Peyer's patch (tissue), 4 donors: ENCODE data around the gene IRF2. TPM values are rescaled to one million over a fixed set of nuclear protein-coding genes. Genes with fewer than 3 reads are reported as not detected.
"Not testable (repeated sequence)": the region's sequence is repeated elsewhere in the genome, so short reads cannot be mapped to it uniquely, and the experiment has no call there.

Experiments used
- DNase-seq, 3 donors: peaks; one replicate each; pipeline ENCODE4 v3.0.0-alpha.2; 2017 to 2019
- H3K27ac ChIP-seq, 4 donors: fragments of 200-600 bp; sonication (generic); one replicate each; pipeline ENCODE4 v1.5.1; 2016 to 2019
- H3K27me3 ChIP-seq, 2 donors: fragments of 200-600 bp; sonication (generic); one replicate each; pipeline ENCODE4 v1.5.1; 2019
- H3K36me3 ChIP-seq, 3 donors: fragments of 200-600 bp; sonication (generic); one replicate each; pipeline ENCODE4 v1.5.1; 2016 to 2019
- H3K4me1 ChIP-seq, 4 donors: fragments of 200-600 bp; sonication (generic); one replicate each; pipeline ENCODE4 v1.5.1; 2016 to 2019
- H3K4me3 ChIP-seq, 4 donors: fragments of 200-600 bp; sonication (generic); 1 replicate in 3 of 4; 2 replicates in 1 of 4; pipeline ENCODE4 v1.5.1; 2016 to 2019; ENCODE audit warnings: mild to moderate bottlenecking in 1 of 4
- H3K9me3 ChIP-seq, 4 donors: fragments of 200-600 bp; sonication (generic); one replicate each; pipeline ENCODE4 v1.5.1; 2016 to 2019; ENCODE audit warnings: mild to moderate bottlenecking in 1 of 4
- CTCF ChIP-seq, 6 experiments: fragments of 450-650 bp in 4 of 6; fragments of 200-600 bp in 2 of 6; sonication (generic) in 1 of 6; IDR thresholded peaks; one replicate each; pipeline ENCODE4 v1.5.1; 2017 to 2019; ENCODE audit warnings: antibody characterized with exemption in 6 of 6, mild to moderate bottlenecking in 3 of 6, moderate library complexity in 1 of 6
- POLR2A ChIP-seq, 2 donors: fragments of 450-650 bp; IDR thresholded peaks; one replicate each; pipeline ENCODE4 v1.5.1; 2017; ENCODE audit warnings: antibody characterized with exemption in 2 of 2, mild to moderate bottlenecking in 2 of 2, moderate library complexity in 2 of 2
- total RNA-seq, 4 donors: library from RNA; depleted of rRNA; stranded (reverse); fragments of >200 nt; gene quantifications; one replicate each; pipeline ENCODE4 v1.1.0, GENCODE V29; 2016

Gene IRF2
- total RNA-seq, 4 donors from 2014 or later = 28.0 to 42.8 (median 39.2) TPM

DNA sequence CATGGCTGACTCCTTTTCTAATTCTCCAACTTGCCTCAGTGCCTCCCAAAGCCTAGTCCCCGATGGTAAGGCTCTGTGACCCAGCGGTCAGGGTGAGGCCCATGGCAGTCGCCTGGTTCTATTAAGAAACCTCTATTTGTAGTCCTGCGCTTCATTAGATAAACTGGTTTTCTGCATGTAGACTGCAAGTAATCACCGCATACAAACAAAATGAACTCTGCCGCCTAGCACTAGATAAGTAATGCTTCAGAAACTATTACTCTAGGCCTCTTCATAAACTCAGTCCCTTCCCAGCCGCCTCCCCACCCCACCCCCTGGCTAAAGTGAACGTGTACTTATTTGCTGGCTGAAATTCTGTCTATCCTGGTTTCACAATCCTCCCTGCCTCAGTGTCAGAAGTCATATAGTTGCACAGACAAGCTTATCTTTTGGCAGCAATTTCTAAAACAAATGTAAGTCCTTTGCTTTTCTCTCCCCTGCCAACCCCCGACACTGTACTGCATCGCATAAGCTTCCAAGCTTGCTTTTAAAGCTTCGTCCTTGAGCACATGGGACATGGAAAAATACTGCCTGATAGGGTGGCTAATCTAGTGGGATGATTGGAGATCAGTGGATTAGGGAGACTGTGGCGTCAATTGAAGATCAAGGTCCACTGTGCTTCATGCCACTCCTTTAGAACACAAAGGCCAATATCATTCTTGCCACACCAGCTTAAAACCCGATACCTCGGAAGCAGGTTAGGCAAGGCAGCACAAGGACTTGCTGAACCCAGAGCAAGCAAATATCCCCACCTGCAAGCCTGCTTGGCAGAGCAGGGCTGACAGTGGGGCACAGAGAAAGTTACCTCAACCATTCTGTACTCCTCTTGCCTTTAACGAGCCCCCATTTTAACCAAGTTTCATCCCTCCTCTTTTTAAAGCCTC, 125.8 kb downstream of the IRF2 start:
- H3K27me3 ChIP-seq = no peaks in the 10 kb centered on the region
- H3K27ac ChIP-seq = peak overlapping the region; percentile 18 to 99 (median 88)
- peaks cover 7 to 59% (median 12%) of the 10 kb centered on the region in 4 donors for H3K4me1 ChIP-seq
- no peaks in the 10 kb centered on the region for H3K9me3 ChIP-seq
- no peaks in the 10 kb centered on the region for H3K36me3 ChIP-seq
- peak; percentile 75 to 83 for TF ChIP-seq POLR2A (IDR thresholded peaks at IDR 0.05)
- peak in 2 of 6 experiments; percentile 19 to 23 for TF ChIP-seq CTCF (IDR thresholded peaks at IDR 0.05)
- DNase-seq = peak in 2 of 3 donors; percentile 81 to 85
- peak overlapping the region in 2 of 4 donors; percentile 28 to 30 for H3K4me3 ChIP-seq

DNA sequence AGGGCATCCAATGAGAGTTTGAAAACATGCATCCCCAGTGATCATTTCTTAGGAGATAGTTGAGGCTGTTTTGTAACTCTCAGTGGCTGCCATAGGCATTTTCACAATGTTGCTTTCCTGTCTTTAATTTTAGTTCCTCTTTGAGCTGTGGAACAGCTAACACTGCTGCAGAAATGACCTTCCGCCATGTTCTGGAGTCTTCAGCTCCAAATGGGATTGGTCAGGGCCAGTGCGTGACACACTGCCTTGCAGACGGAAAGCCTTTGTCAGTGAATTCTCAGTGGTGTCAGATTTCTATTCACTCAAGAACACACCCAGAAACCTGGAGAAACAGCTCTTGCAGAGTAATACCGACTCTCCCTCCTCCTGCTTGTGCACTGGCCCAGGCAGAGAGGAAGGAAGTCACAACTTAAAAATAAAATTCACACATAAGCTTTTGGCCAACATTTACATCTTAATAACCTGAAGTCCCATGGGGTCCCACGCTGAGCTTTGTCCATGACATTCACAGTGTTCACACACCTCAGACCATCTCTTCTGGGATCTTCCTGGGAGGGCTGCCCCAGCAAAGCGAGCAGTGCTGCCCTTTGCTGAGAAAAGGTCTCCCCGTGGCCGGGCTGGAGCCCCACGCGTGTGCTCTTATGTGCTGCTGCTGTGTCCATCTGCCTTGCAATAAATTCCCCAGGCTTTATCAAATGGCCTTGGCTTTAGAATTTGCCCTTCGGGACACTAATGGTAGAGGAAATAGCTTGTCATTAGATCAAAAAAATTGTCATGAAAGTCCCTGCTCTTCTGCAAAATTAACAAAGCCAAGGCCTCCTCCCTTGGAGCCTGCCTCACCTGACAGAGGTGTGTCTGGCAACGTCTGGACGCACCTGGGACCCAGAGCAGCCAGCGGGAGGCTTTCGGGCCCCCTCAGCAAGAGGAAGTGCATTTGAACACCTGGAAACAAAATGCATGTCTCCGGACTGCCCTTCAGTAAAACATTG, 126.8 kb downstream of the IRF2 start:
- Histone ChIP-seq H3K4me1 (peaks cover 5 to 65% (median 12%) of the 10 kb centered on the region in 4 donors), H3K4me3 (peak overlapping the region in 2 of 4 donors; percentile 28 to 30)

GRCh38 chr4:184346682-184347081, 127.7 kb downstream of the IRF2 start:
- H3K27me3 ChIP-seq = no peaks in the 10 kb centered on the region
- H3K9me3 ChIP-seq = no peaks in the 10 kb centered on the region
- peaks cover 5 to 65% (median 14%) of the 10 kb centered on the region in 4 donors for H3K4me1 ChIP-seq
- H3K27ac ChIP-seq = peak overlapping the region; percentile 62 to 99 (median 88)
- no peak for DNase-seq
- H3K36me3 ChIP-seq = no peaks in the 10 kb centered on the region
- H3K4me3 ChIP-seq = peak overlapping the region in 1 of 4 donors; percentile 30
- TF ChIP-seq POLR2A (IDR thresholded peaks at IDR 0.05) (no peak), CTCF (IDR thresholded peaks at IDR 0.05) (no peak)

More for the DNA sequence above, 126.8 kb downstream of the IRF2 start:
- Histone ChIP-seq H3K36me3 (no peaks in the 10 kb centered on the region), H3K27me3 (no peaks in the 10 kb centered on the region), H3K9me3 (no peaks in the 10 kb centered on the region), H3K27ac (peak overlapping the region; percentile 62 to 99 (median 88))
- DNase-seq = peak; percentile 56 to 80 (median 58)
- TF ChIP-seq CTCF (IDR thresholded peaks at IDR 0.05) (no peak), POLR2A (IDR thresholded peaks at IDR 0.05) (peak; percentile 29 to 52)

- Histone ChIP-seq H3K4me1 (peaks cover 5 to 65% (median 14%) of the 10 kb centered on the region in 4 donors), H3K27ac (peak overlapping the region in 3 of 4 donors; percentile 82 to 99 (median 94)), H3K4me3 (peak overlapping the region in 1 of 4 donors; percentile 30)
- not testable (repeated sequence) for H3K27me3 ChIP-seq, H3K36me3 ChIP-seq, DNase-seq, H3K9me3 ChIP-seq
These were observed 128.1 kb downstream of the IRF2 start for GRCh38 chr4:184346273-184346672.

GRCh38 chr4:184345573-184345922, 128.8 kb downstream of the IRF2 start:
- peak overlapping the region; percentile 36 to 94 (median 60) for H3K27ac ChIP-seq
- no peaks in the 10 kb centered on the region for H3K36me3 ChIP-seq
- no peak overlapping the region for H3K4me3 ChIP-seq
- H3K9me3 ChIP-seq = no peaks in the 10 kb centered on the region
- TF ChIP-seq CTCF (IDR thresholded peaks at IDR 0.05) (no peak), POLR2A (IDR thresholded peaks at IDR 0.05) (no peak)
- peak in 1 of 3 donors; percentile 52 for DNase-seq
- H3K27me3 ChIP-seq = no peaks in the 10 kb centered on the region
- peaks cover 5 to 65% (median 14%) of the 10 kb centered on the region in 4 donors for H3K4me1 ChIP-seq
